ENCODE results near the gene YRDC.

The YRDC gene

DNA sequence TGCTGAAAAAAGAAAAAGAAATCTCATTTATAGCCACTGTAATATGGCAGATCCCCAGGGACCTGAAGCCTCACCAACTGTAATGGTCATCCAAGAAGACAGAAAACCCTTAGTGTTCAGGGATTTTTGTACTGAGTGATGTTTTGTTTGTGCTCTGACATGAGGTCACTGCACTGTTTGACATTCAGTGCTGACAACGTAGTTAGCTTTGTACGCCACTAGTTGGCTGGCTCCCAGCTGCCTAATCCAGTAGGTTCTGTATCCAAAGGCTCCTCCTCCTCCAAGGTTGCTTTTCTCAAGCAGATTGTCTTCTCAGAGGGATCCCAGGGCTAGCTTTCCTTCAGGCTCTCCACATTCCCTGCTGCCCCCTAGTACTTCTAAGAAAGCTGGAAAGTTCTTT, 9.5 kb upstream of the YRDC start:
- no peak for ATAC-seq
- no peak for TF ChIP-seq ZFP3 (CRISPR knock-in tag; IDR thresholded peaks at IDR 0.05)
- no peak for TF ChIP-seq GLIS3 (CRISPR knock-in tag; IDR thresholded peaks at IDR 0.05)

DNA sequence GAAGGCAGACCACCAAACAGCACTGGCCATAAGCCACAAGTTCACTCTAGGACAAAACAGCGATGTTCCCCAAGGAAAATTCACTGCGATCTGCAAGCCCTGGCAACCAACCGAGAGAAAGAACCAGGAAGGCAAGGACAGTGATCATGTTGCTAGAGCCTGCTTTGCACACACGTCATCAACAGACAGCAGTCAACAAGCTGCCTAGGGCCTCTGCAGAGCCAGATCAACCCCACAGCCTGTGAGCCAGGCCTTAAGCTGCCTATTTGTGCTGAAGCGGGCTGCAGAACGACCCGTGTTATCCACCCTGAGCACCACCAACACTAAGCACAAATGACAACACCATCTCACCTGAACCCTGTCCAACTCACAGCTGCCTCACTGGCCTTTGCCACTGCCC, 6.2 kb upstream of the YRDC start:
- TF ChIP-seq ZC3H10 (CRISPR knock-in tag; IDR thresholded peaks at IDR 0.05) (no peak), ZNF565 (CRISPR knock-in tag; conservative IDR thresholded peaks at IDR 0.05; ENCODE audit: low read depth) (no peak), GLIS3 (CRISPR knock-in tag; IDR thresholded peaks at IDR 0.05) (no peak), ZNF70 (CRISPR knock-in tag; IDR thresholded peaks at IDR 0.05) (no peak), PPARA (CRISPR knock-in tag; IDR thresholded peaks at IDR 0.05; ENCODE audit: borderline replicate concordance) (no peak), ARNTL (CRISPR knock-in tag; IDR thresholded peaks at IDR 0.05; ENCODE audit: borderline replicate concordance, low read depth) (no peak), ZNF8 (CRISPR knock-in tag; IDR thresholded peaks at IDR 0.05) (no peak)
- TF ChIP-seq, protein P1, sequence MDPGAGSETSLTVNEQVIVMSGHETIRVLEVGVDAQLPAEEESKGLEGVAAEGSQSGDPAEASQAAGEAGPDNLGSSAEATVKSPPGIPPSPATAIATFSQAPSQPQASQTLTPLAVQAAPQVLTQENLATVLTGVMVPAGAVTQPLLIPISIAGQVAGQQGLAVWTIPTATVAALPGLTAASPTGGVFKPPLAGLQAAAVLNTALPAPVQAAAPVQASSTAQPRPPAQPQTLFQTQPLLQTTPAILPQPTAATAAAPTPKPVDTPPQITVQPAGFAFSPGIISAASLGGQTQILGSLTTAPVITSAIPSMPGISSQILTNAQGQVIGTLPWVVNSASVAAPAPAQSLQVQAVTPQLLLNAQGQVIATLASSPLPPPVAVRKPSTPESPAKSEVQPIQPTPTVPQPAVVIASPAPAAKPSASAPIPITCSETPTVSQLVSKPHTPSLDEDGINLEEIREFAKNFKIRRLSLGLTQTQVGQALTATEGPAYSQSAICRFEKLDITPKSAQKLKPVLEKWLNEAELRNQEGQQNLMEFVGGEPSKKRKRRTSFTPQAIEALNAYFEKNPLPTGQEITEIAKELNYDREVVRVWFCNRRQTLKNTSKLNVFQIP (CRISPR knock-in tag; IDR thresholded peaks at IDR 0.05; ENCODE audit: borderline replicate concordance, low read depth) = no peak
- TF ChIP-seq, protein P2, sequence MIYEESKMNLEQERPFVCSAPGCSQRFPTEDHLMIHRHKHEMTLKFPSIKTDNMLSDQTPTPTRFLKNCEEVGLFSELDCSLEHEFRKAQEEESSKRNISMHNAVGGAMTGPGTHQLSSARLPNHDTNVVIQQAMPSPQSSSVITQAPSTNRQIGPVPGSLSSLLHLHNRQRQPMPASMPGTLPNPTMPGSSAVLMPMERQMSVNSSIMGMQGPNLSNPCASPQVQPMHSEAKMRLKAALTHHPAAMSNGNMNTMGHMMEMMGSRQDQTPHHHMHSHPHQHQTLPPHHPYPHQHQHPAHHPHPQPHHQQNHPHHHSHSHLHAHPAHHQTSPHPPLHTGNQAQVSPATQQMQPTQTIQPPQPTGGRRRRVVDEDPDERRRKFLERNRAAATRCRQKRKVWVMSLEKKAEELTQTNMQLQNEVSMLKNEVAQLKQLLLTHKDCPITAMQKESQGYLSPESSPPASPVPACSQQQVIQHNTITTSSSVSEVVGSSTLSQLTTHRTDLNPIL (CRISPR knock-in tag; IDR thresholded peaks at IDR 0.05; ENCODE audit: low read depth) = no peak
- TF ChIP-seq, protein P3, sequence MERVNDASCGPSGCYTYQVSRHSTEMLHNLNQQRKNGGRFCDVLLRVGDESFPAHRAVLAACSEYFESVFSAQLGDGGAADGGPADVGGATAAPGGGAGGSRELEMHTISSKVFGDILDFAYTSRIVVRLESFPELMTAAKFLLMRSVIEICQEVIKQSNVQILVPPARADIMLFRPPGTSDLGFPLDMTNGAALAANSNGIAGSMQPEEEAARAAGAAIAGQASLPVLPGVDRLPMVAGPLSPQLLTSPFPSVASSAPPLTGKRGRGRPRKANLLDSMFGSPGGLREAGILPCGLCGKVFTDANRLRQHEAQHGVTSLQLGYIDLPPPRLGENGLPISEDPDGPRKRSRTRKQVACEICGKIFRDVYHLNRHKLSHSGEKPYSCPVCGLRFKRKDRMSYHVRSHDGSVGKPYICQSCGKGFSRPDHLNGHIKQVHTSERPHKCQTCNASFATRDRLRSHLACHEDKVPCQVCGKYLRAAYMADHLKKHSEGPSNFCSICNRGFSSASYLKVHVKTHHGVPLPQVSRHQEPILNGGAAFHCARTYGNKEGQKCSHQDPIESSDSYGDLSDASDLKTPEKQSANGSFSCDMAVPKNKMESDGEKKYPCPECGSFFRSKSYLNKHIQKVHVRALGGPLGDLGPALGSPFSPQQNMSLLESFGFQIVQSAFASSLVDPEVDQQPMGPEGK (CRISPR knock-in tag; IDR thresholded peaks at IDR 0.05; ENCODE audit: borderline replicate concordance) = no peak

DNA sequence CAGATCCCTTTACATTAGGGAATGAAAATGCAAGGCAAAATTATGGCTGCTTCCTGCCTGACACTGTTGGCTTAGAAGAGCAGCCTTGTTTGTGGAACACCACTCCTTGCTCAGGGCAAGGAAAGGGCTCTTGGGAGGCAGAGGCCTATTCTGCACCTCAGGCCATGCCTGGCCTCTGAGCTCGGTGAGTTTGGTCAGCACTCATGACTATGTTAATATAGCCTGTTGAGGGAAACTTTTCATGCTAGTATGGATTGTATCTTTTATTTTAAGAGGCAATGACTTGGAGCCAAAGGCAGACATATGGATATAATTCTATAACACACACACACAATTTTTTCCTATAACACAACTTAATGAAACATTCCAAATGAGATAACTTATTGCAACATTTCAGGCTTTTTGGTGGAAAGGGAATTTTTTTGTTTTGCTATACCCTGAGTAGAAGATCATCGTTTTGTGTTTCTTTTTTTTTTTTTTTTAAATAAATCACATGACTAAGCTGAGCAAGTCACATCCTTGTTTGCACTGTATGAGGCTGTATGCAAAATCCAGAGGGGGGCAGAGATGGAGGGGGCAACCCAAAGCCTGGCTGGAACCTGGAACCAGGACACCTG, 5.6 kb upstream of the YRDC start:
- no peak for TF ChIP-seq ZNF70 (CRISPR knock-in tag; IDR thresholded peaks at IDR 0.05)
- no peak for TF ChIP-seq ZNF8 (CRISPR knock-in tag; IDR thresholded peaks at IDR 0.05)
- no peak for TF ChIP-seq PPARA (CRISPR knock-in tag; IDR thresholded peaks at IDR 0.05; ENCODE audit: borderline replicate concordance)
- TF ChIP-seq, protein P3 (CRISPR knock-in tag; IDR thresholded peaks at IDR 0.05; ENCODE audit: borderline replicate concordance) = no peak
- no peak for TF ChIP-seq GLIS3 (CRISPR knock-in tag; IDR thresholded peaks at IDR 0.05)
- TF ChIP-seq, protein P4, sequence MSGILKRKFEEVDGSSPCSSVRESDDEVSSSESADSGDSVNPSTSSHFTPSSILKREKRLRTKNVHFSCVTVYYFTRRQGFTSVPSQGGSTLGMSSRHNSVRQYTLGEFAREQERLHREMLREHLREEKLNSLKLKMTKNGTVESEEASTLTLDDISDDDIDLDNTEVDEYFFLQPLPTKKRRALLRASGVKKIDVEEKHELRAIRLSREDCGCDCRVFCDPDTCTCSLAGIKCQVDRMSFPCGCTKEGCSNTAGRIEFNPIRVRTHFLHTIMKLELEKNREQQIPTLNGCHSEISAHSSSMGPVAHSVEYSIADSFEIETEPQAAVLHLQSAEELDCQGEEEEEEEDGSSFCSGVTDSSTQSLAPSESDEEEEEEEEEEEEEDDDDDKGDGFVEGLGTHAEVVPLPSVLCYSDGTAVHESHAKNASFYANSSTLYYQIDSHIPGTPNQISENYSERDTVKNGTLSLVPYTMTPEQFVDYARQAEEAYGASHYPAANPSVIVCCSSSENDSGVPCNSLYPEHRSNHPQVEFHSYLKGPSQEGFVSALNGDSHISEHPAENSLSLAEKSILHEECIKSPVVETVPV (CRISPR knock-in tag; IDR thresholded peaks at IDR 0.05) = no peak
- TF ChIP-seq, protein P5, sequence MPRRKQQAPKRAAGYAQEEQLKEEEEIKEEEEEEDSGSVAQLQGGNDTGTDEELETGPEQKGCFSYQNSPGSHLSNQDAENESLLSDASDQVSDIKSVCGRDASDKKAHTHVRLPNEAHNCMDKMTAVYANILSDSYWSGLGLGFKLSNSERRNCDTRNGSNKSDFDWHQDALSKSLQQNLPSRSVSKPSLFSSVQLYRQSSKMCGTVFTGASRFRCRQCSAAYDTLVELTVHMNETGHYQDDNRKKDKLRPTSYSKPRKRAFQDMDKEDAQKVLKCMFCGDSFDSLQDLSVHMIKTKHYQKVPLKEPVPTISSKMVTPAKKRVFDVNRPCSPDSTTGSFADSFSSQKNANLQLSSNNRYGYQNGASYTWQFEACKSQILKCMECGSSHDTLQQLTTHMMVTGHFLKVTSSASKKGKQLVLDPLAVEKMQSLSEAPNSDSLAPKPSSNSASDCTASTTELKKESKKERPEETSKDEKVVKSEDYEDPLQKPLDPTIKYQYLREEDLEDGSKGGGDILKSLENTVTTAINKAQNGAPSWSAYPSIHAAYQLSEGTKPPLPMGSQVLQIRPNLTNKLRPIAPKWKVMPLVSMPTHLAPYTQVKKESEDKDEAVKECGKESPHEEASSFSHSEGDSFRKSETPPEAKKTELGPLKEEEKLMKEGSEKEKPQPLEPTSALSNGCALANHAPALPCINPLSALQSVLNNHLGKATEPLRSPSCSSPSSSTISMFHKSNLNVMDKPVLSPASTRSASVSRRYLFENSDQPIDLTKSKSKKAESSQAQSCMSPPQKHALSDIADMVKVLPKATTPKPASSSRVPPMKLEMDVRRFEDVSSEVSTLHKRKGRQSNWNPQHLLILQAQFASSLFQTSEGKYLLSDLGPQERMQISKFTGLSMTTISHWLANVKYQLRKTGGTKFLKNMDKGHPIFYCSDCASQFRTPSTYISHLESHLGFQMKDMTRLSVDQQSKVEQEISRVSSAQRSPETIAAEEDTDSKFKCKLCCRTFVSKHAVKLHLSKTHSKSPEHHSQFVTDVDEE (CRISPR knock-in tag; IDR thresholded peaks at IDR 0.05) = no peak
- TF ChIP-seq TCF4 (CRISPR knock-in tag; IDR thresholded peaks at IDR 0.05; ENCODE audit: borderline replicate concordance) = no peak
- TF ChIP-seq, protein P2 (CRISPR knock-in tag; IDR thresholded peaks at IDR 0.05; ENCODE audit: low read depth) = no peak
- ATAC-seq = no peak

More for the DNA sequence above, 6.2 kb upstream of the YRDC start:
- ATAC-seq = no peak
